GM18520 (cell line): ENCODE measurements around the gene SAPCD2.

Experiments
- ATAC-seq: cut with Tn5 transposase; IDR thresholded peaks from one replicate; pipeline ENCODE4 v1.9.1; 2021; ENCODE audit not compliant: unreplicated experiment

Gene SAPCD2

DNA sequence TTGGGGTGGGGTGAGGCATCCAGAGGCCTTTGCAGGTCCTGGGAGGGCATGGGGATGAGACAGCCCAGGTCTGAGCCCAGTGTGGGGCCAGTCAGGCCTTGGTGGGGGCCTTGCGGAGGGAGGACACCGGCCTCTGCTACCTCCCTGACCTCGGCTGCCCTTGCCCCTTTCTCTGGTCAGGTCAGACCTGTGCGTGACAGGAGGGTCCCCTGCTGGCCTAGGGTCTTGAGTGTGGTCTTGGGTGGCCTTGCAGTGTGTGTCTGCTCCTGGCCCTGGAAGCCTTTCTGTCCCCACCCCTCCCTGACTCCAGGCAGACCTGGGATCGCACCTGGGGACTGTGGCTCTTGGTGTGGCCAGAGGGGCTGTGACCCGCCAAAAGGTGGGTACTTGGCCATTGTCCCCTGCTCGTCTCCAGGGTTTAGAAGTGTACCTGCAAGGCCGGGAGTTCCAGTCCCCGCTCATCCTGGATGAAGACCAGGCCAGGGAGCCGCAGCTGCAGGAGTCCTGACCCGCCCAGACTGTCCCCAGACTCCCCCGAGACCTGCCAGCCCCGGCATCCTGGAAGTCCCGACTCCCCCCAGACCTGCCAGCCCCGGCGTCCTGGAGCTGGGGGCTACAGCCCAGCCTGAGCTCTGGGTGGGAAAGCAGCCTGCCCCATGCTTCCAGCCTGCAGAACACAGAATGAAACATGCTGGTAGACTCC is 12.0 kb upstream of the SAPCD2 start:
- no peak for ATAC-seq

- ATAC-seq: no peak
Observed at GRCh38 chr9:137080260-137081122, 10.1 kb upstream of the SAPCD2 start.

DNA sequence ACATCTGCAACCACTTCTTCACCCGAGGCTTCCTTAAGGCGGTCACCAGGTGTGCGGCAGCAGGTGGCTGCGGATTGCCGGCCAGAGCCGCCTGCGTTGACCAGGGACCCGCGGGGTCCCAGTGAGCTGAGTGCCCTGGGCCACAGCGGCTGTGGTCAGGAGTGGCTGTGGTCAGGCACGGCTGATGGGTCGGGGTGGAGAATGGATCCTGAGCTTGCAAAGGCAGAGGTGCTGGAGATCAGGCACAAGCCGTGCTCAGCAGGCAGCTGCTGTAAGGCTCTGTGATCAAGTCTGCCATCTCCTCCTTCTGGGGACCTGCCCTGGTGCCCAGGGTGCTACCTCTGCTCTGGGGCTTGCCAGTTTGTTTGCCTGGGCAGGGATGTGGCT is 9.0 kb upstream of the SAPCD2 start:
- no peak for ATAC-seq

DNA sequence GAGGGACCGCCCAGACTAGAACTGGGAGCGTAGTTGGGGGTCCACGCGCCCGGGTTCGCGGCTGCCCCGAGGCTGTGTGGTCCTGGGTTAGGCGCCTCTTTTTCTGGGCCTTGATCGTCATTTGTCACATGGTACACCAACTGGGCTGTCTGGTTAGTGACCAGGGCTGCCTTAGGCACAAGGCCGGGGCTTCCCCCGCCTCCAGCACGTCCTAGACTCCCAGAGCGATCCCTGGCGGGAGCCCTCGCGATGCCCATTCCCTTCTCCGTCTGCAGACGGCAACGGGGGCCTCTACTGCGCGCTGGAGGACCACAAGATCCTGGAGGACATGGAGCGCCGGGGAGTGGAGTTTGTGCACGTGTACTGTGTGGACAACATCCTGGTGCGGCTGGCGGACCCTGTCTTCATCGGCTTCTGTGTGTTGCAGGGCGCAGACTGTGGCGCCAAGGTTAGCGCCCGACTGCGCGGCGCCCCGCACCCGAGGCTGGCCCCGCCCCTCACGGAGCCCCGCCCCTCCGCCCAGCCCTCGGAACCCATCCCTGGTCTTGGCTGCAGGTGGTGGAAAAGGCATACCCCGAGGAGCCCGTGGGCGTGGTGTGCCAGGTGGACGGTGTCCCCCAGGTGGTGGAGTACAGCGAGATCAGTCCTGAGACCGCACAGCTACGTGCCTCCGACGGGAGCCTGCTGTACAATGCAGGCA is 8.5 kb upstream of the SAPCD2 start:
- no peak for ATAC-seq

DNA sequence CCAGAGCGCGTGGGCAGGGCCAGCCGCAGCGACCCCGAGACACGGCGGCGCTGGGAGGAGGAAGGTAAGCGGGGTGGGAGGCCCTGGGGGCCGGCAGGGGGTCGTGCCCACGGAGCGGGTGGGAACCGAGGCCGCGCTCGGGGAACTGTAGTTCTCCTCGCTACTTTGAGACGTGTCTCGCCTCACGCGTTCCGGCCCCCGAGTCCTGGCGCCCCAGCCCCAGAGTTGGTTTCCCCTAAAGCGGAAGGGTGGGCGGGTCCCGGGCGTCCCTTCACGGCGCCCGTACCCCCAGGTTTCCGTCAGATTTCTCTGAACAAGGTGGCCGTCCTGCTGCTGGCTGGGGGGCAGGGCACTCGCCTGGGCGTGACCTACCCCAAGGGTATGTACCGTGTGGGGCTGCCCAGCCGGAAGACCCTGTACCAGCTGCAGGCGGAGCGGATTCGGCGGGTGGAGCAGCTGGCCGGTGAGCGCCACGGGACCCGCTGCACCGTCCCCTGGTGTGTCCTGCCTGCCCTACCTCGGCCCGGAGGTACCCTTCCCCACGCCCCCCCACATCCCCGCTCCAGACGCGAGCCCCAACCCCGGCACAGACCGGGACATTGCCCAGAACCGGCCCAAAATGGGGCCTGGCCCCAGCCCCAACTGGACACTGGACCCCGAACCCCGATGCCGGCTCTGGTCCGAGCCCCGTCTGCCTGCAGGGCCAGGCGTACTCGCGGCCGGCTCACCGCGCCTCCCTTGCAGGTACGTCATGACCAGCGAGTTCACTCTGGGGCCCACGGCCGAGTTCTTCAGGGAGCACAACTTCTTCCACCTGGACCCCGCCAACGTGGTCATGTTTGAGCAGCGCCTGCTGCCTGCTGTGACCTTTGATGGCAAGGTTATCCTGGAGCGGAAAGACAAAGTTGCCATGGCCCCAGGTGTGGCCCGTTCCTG is 7.7 kb upstream of the SAPCD2 start:
- no peak for ATAC-seq

DNA sequence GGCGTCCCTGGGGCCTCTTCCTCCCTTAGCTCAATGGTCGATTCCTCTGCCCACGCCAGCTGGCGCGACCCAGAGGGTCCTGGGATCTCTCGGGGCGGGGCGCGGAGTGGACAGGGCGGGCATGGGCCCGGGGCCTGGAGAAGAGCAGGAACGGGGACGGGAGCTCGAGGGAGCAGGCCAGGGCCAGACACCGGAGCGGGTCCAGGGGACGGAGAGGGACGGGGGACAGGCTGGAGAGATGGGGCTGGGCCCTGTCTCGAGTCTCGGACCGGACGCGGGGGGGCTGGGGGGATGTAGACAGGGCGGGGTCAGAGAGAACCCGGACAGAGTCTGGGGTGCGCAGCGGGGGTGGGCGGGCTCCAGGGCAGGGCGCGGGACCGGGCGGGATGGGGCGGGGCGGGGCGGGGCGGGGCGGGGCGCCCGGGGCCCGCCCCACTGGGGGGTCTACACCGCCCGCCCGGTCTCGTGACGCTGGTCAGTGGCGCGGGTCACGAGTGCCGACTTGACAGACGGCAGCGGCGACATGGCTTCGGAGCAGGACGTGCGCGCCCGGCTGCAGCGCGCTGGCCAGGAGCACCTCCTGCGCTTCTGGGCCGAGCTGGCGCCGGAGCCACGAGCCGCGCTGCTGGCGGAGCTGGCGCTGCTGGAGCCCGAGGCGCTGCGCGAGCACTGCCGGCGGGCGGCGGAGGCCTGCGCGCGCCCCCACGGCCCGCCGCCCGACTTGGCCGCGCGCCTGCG is 6.8 kb upstream of the SAPCD2 start, which contains the start of gene UAP1L1:
TSS of gene UAP1L1 (plus strand) at position 508 of the 738 bp plus-strand sequence. CDS start at position 524, 16 bp downstream.
- ATAC-seq: no peak

- no peak for ATAC-seq
Observed at GRCh38 chr9:137076636-137077009, 6.3 kb upstream of the SAPCD2 start.

DNA sequence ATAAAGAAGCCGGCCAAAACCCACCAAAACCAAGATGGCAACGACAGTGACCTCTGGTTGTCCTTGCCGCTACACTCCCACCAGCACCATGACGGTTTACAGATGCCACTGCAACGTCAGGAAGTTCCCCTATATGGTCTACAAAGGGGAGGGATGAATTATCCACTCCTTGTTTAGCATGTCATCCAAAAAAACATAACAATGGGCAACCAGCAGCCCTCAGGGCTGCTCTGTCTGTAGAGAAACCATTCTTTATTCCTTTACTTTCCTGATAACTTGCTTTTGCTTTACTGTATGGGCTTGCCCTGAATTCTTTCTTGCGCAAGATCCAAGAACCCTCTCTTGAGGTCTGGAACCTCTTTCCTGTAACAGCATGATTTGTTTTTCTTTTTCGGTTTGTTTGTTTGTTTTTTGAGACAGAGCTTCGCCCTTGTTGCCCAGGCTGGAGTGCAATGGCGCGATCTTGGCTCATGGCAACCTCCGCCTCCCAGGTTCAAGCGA is 5.0 kb upstream of the SAPCD2 start:
- no peak for ATAC-seq

GRCh38 chr9:137074657-137075274 is 4.4 kb upstream of the SAPCD2 start:
- ATAC-seq: no peak

DNA sequence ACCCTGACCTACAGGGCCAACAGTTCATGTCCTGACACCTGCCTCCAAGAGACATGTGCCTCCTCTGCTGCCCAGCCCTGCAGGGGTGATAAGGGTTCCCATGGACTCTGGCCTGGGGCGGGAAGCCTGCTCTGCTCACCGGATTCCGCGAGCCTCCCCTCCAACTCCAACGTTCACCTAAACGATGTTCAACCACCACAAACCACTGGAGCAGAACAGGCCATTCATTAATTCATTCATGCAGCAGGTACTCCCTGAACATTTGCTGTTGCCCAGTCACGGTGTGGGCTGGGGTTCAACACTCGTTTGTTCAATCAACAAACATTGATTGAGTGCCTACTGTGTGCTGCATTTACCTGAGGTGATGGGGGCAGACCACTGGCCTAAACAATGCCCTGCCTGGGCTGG is 3.6 kb upstream of the SAPCD2 start:
- ATAC-seq: no peak

DNA sequence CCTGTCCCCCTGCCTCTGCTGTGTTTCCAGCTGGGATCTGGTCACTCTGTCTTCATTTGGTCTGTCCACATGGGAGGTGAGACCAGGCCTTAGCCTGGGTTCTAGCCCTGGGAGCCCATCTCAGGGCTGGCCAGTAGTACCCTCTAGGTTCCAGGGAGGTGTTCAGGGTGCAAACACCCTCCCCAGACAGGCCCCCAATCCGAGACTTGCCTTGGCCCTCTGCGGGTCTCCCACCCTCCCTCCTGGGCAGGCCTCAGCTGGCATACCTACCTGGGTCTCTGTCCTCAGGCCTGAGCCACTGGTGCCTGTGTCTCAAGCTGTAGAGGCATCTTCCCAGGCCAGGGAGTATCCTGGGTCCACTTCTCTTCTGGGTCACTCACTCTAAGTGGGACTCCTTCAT is 925 bp upstream of the SAPCD2 start:
- no peak for ATAC-seq

- ATAC-seq: peak; percentile 4
Observed at GRCh38 chr9:137070906-137071275, 534 bp upstream of the SAPCD2 start.

DNA sequence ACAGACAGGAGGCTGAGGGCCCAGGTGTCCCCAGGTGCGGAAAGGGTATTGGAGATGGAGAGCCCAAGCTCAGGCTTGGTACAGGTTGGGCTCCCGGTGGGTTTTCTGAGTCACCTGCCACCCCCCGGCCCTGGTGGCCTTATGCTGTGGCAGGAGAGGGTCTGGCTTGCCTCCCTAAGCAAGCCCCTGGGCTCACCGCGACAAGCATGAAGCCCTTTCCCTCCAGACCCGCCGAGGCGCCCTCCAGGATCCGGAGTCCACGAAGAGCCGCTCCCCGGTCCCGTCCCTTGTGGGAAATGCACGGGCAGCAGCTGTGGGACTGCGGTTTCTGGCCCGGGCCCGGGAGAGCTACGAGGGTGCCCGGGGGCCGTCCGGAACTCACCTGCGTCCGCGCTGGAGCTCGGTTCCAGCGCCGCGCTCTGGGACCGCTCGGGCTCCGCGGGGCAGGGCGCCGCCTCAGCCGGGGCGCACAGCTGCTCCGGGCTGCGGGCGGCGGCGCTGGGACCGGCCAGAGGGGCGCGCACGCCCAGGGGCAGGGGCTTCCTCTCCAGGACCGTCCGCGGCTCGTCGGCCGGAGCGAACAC is 757 bp downstream of the SAPCD2 start:
- peak; percentile 6 for ATAC-seq

DNA sequence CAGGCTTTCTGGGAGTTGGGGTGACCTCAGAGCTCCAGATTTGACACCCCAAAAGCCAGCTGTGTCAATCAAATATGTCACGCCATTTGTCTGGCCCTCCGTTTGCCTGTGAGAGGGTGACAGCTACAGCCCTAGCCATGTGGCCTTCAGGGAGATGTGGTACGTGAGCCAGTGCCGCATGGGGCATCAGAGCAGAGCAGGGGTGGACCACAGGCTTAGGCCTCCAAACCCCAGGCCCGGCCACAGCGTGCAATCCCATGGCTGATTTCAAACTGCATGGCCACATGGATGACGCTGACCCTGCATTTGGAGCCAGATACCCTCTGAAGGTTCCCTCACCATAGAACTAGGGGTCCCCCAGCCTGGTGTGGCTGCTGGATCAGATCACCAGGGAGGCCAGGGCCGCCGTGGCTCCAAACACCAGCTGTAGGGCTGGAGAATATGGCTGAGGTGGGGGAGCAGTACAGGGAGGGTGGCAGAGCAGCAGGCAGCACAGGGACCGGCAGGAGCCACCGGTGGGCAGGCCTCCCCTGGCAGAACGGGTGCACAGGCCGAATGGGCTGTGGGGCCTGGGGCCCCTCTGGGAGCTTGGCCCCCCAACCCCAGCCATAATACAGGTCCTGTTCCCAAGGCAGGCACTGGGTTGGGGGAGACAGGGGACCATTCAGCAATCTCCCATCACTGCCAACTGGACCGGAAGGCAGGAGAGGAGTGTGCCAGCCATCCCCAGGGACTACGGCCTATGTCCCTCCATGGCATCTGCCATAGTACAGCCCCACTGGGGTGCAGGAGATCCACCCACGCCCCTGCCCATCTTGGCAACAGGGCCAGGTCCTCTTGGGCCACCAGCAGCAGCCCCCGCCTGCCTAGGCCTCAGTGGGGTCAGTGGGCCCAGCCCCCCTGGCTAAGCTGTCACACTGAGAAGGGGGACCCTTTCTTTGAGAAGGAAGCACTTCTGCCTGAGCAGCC is 1.5 kb downstream of the SAPCD2 start:
- no peak for ATAC-seq

GRCh38 chr9:137067860-137068538 is 2.4 kb downstream of the SAPCD2 start:
- no peak for ATAC-seq

DNA sequence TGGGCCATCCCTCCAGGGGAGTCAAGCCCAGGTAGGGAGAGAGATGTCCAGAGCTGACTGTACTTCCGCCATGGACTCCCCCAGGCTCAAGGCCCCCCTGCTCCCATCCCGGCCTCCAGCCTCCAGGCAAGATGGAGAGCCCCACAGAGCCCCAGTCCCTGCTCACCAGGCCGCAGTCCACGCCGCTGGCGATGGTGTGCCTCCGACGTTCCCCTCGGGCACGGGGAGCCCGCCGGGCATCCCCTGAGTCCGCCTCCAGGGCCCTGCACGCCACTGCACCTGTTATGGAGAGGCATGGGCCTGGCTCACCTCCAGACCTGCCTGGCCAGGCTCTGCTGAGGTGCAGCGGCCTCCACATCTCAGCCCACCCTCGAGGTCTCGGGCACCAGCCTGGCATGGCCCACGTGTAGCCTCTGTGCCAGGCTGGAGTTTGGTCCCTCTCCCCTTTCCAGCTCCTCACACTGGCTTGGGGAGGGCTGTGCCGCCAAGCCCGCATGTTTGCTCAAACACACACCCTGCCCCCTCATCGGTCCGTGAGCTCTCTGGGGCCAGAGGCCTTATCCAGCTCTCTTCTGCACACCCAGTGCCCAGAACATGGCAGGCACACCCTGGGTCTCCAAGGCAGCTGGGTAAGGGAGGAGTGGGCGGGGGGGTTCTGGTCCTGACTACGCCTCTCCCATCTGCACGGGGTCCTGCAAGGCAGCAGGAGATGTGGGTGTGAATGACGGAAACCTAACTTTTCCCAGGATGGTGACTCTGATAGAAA is 4.1 kb downstream of the SAPCD2 start:
- ATAC-seq: no peak
